T follicular helper cell (primary cell): Measurements from ENCODE around the gene SMURF1.
"Not testable (repeated sequence)": the region's sequence is repeated elsewhere in the genome, so short reads cannot be mapped to it uniquely, and the experiment has no call there.

ENCODE experiments used
- DNase-seq: peaks from one replicate; pipeline ENCODE4 v3.0.0-alpha.2; 2020; ENCODE audit warnings: low read depth

Gene SMURF1

GRCh38 chr7:99054781-99055180 is 89.1 kb downstream of the SMURF1 start:
- no peak for DNase-seq

GRCh38 chr7:99050971-99051370 is 92.9 kb downstream of the SMURF1 start:
- no peak for DNase-seq

GRCh38 chr7:99047526-99048077 is 96.3 kb downstream of the SMURF1 start:
- DNase-seq, result no peak

GRCh38 chr7:99046722-99047121 is 97.2 kb downstream of the SMURF1 start:
- no peak for DNase-seq

- DNase-seq, result not testable (repeated sequence)
These were observed 97.6 kb downstream of the SMURF1 start for GRCh38 chr7:99046262-99046661.

GRCh38 chr7:99044858-99045257 is 99.0 kb downstream of the SMURF1 start:
- not testable (repeated sequence) for DNase-seq

- DNase-seq, result no peak
These were observed 101.0 kb downstream of the SMURF1 start for GRCh38 chr7:99042957-99043356.

GRCh38 chr7:99041526-99041925 is 102.4 kb downstream of the SMURF1 start:
- DNase-seq, result no peak

- peak; percentile 56 for DNase-seq
These were observed 103.6 kb downstream of the SMURF1 start for GRCh38 chr7:99040104-99040958.

- no peak for DNase-seq
These were observed 104.5 kb downstream of the SMURF1 start for GRCh38 chr7:99039384-99039891.

GRCh38 chr7:99038086-99038855 is 105.6 kb downstream of the SMURF1 start:
- no peak for DNase-seq

GRCh38 chr7:99037327-99037940 is 106.5 kb downstream of the SMURF1 start:
- no peak for DNase-seq

GRCh38 chr7:99036546-99037111 is 107.3 kb downstream of the SMURF1 start:
- DNase-seq, result no peak

- DNase-seq, result no peak
These were observed 108.0 kb downstream of the SMURF1 start for GRCh38 chr7:99035723-99036545.

GRCh38 chr7:99034932-99035722 is 108.8 kb downstream of the SMURF1 start:
- no peak for DNase-seq

- DNase-seq, result no peak
These were observed 110.1 kb downstream of the SMURF1 start for GRCh38 chr7:99033765-99034164.

GRCh38 chr7:99032928-99033327 is 111.0 kb downstream of the SMURF1 start:
- DNase-seq, result no peak

GRCh38 chr7:99031496-99031895 is 112.4 kb downstream of the SMURF1 start:
- DNase-seq, result no peak

- DNase-seq, result no peak
These were observed 113.0 kb downstream of the SMURF1 start for GRCh38 chr7:99030951-99031350.

GRCh38 chr7:99030457-99030856 is 113.5 kb downstream of the SMURF1 start:
- DNase-seq, result no peak
